ENCODE data around the gene MNX1.

Gene MNX1

GRCh38 chr7:157014635-157015555 lies 4.4 kb upstream of the MNX1 start:
- no peak for DNase-seq

DNA sequence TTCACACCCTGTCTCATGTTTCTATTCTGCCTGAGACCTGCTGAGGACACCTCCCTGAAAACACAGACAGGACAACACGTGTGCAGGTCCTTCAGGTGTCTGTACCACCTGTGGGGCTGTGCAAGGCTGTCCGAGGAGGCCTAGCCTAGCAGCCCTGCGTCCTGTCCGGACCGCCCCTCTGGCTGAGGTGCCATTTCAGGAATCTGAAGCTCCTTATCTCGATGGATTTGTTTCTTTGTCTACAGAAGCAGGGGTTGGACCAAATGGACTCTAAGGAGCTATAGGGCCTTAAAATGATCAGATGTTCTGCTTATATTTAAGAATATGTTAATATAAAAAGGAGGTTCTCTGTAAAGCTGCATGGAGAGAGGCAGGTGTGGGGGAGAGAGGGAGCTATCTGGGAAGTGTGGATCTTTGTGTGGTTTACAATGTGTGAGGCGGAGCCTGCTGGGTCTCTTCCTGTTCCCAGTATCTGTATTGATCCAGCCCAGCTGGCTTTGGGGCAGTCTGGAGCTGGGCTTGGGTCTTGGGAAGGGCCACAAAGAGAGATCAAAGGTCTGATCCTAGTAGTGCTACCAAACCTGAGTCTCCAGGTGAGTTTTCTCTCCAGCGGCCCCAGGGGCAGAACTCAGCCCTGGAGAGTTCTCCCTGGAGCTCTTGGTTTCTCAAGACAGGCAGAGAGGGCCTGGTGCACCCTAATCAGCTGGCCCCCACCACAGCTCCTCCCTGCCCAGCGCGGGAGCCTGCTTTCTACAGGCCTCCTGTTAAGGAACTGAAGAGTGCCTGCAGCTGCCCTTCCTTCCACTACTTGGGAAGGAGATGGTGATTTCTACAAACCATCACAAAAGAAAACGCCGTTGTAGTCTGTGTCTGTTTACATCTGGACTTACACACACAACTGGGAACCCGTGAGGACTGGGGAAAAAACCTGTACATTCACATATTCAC lies 3.4 kb upstream of the MNX1 start:
- no peak for DNase-seq

- no peak for DNase-seq
These were observed 2.6 kb upstream of the MNX1 start for GRCh38 chr7:157013101-157013500.

DNA sequence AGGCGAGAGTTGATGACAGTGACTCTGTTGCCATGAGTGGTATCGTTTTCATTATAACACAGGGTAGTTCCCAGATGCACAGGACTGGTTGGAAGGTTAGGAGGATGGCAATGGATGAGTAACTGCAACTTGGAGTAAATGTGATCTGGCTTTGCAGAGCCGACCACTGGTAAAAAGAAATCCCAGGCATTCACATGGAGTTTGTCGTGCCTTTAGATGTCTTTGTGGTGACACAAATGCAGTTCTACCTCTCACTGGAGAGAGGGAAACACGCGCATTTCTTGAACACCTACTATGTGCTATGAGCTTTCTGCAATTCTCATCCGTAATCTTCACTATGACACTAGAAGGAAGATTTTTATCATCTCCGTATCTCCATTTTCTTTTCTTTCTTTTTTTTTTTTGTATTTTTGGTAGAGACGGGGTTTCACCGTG lies 1.7 kb upstream of the MNX1 start:
- DNase-seq, result no peak

DNA sequence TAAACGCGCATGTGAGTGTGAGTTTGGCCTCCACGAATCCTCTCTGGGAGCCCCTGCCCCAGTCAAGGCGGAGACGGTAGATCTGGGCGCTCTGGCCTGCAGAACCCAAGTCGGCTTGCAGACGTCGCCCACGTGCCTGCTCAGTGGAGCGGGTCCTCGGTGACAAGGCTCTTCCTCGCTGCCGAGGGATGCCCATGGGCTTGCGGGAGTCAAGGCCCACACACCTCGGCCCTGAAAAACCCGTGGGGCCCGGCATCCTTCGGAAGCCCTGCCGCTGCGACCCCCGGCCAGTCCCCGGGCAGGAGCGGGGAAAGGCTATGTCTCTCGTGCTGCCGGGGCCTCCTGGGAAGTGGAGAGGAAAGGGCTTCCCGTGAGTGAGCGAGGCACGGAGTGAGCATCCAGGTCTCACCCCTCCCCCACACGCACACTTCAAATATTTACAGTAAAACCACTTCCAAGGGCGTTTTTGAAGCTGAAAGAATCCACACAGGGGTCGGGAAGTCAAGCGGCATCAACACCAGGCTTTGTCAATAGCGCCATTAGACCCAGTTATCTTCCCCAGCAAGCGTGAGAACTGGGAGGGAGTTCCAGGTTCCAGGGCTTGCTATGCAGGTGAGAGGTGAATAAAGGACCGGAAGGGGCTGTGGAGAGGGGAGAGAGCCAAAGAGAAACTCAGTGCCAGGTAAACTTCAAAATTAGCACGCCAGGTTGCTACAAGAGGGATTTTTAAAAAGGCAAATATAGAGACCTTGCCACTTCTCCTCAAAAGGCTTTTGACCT lies 1.1 kb upstream of the MNX1 start:
- no peak for DNase-seq

DNA sequence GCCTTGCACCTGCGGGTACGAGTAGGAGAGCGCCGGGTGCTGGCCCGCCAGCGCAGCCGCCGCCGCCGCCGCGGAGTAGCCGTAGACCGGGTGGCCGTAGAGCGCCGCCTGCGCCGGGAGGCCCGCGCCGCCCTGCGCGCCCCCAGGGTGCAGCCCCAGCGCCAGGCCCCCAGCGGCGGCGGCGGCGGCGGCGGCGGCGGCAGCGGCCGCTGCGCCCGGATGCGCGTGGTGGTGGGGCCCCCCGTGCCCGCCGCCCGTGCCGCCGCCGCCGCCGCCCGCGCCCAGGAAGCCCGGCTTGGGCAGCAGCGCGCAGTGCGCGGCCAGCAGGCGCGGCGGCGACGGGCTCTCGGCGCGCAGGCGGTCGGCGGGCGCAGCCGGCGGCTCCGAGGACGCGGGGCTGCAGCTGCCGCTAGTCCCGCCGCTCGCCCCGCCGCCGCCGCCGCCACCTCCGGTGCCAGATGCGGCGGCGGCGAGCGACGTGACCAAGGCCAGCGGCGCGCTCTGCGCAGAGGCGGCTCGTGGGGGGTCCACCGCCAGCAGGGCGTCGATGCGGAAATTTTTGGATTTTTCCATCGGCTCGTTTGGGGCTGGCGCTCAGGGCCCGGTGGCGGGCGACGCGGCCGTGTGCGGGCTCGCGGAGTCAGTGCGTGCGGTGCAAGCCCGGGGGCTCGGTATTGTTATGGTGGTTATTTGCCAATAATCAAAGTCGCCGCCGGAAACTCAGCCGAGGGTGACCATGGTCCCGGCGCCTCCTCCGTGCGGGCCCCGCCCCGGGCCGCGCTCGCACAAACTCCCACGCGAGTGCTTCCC lies 480 bp downstream of the MNX1 start:
- DNase-seq, result no peak

DNA sequence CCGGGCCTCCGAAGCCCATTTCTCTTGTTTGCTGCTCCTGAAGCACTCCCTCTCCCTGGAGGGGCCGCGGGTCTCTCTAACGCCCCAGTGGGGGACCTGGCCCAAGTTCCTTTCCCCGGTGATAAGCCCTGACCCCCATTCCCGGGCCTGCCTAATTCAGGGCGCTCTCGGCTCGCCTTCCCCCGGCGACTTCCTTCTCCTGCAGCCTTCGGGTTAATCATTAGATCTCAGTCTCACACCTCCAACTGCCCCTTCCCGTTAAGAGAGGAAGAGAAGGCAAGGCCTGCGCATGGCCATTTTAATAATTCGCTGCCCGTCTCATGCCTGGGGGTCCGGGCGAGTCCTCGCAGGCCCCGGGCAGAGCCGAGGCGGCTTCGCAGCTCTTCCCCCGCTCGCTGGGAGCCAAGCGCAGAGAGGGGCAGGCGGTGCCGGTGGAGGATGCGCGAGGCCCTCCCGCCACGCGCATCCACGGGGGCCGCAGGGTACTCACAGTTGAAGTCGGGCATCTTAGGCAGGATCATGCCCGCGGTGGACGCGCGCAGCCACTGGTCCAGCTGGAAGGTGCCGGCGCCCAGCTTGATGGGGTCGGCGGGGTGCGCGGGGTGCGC lies 1.2 kb downstream of the MNX1 start:
- no peak for DNase-seq

- DNase-seq, result no peak
These were observed 2.0 kb downstream of the MNX1 start for GRCh38 chr7:157008206-157009169.

DNA sequence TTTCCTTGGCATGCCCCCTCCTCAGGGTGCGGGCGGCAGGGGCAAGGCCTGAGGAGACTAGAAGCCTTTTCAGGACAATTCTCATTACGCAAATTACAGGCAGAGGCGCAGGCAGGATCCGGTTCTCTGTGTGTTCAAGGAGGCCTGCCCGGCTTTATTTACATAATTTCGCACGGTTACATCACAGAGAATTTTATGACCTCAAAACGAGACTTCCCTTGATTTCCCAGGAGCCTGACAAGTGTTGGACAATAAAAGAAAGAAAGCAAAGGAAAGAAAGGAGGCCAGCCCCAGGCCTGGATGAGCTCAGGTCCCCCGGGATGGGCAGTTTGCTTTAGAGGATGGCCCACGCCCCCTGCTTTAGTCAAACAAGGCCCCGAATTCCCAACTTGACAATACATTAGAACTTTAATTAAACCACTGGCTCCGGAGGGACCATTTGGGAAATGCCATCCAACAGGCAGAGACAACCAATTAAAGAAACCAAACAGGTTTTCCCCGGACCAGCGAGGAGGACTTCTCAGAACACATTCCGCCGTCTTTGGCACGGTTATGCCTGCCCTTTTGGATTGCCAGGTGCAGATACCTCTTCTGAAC lies 2.9 kb downstream of the MNX1 start:
- no peak for DNase-seq

- DNase-seq, result no peak
These were observed 3.5 kb downstream of the MNX1 start for GRCh38 chr7:157006829-157007469.

- no peak for DNase-seq
These were observed 4.2 kb downstream of the MNX1 start for GRCh38 chr7:157006205-157006747.

DNA sequence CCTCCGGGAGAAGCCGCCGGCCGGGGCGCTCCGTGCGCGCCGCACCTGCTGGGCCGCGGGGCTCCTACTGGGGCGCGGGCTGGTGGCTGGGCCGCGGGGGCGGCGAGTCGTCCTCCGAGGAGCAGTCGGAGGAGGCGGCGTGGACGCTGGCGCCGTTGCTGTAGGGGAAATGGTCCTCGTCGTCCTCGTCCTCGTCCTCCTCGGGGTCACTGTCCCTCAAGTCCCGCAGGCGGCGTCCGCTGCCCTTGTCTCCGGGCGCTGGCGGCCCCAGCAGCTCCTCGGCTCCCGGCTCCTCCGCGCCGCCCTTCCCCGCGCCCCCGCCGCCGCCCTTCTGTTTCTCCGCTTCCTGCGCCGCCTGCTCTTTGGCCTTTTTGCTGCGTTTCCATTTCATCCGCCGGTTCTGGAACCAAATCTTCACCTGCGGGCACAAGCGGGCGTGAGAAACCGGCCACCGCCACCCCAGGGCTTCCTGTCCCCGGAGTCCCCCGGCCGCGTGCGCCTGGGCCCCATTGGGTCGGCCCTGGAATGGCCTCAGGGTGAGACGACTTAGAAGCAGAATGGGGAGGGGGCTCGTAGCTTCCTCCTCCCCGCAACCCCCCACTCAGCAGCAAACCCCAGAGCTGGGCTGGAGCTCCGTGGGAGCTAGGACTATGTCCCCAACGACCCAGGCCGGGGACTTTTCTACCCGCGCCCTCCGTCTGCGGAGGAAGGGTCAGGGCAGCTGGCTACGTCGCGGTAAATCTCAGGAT lies 4.8 kb downstream of the MNX1 start:
- DNase-seq, result no peak

- no peak for DNase-seq
These were observed 5.7 kb downstream of the MNX1 start for GRCh38 chr7:157004521-157005455.

DNA sequence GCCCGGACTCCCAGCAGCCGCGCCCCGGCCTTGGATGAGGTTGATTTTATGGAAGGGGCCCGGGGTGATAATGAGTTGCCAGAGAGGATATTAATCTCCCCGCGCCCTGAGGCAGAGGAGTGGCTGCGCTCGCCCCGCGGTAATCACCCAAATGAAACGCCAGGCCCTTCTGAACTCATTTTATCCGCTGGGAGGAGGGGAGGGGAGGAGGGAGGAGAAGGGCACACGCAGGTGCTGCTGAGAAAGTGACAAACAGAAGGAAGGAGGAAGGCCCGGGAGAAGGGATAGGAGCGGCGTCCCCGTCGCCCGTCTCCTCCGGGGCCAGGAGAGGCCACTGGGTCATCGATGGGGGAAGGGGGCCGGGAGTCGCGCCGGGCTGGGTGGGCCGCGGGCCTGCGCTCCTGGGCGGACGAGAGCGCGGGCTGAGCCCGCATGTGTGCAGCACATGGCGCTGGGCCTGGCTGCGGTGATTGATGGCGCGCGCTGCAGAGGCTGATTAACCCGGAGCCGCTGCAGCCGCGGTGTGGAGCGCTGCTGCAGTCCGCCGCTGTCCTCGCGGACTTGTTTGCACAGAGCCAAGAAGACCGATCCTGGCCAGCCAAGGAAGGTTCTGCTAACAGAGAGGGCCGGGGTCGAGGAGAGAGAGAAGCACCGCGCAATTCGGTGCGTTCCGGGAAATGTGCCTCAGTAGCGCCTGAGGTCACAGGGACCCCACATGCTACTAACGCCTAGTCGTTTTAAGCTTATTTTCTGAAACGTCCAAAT lies 6.5 kb downstream of the MNX1 start:
- no peak for DNase-seq

DNA sequence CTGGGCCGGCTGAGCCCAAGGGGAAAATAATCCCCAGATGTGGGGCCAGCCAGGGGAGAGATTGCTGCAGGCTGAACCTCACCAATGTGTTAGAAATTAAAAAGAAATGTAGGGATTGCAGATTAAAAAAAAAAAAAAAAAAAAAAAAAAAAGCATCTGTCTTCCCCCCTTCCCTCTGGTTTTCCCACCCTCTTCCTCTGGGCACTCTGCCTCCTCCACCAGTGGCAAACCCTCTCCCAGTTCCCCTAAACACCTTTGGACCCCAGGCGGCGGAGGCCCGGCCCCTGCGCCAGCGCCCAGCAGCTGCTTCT lies 7.1 kb downstream of the MNX1 start:
- DNase-seq, result no peak

DNA sequence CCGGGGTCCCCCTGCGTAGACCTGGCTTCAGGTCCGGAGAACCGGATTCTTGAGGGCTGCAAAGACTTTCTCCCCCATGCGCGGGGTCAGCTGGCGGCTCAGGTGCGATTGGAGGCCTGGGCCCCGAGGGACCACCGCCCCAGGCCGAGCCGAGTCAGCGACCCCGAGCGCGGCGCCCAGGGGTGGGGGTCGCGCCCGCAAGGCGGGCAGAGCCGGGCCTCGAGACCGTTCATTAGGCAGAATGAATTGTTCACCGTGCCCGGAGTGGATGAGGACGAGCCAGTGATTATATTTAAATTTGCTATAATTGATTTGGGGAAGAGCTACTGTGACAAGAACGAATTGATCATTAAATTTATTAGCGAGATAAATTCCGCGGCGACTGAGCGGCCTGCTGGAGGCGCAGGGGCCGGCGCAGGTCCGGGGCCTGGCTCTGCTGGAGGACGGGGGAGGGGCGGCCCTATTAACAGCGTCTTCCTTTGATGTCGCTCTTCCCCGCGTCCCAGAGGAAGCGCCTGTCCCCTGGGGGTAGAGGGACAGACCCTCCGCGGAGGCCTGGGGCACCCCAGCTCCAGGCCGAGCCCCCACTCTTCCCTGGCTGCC lies 7.5 kb downstream of the MNX1 start:
- DNase-seq, result no peak

Data from activated CD4-positive, CD25-positive, alpha-beta regulatory T cell (primary cell).